Mesendoderm (in vitro differentiated cells): Measurements from ENCODE around the gene MFSD6.

Experiments used
- DNase-seq: peaks from one replicate; pipeline ENCODE4 v3.0.0; 2013
- H2AK5ac ChIP-seq: 2 replicates; pipeline ENCODE4 v1.6.1; 2013; ENCODE audit warnings: low read length, inconsistent platforms
- H2BK120ac ChIP-seq: 2 replicates; pipeline ENCODE4 v1.6.1; 2013; ENCODE audit warnings: low read depth, mild to moderate bottlenecking, low read length, moderate library complexity, mixed read lengths
- H2BK15ac ChIP-seq: replicated peaks from 2 replicates; pipeline ENCODE4 v1.6.1; 2013; ENCODE audit warnings: low read depth, mild to moderate bottlenecking, moderate library complexity
- H2BK5ac ChIP-seq: 2 replicates; pipeline ENCODE4 v1.6.1; 2013; ENCODE audit warnings: low read length, inconsistent platforms
- H3K18ac ChIP-seq: 2 replicates; pipeline ENCODE4 v1.6.1; 2013; ENCODE audit warnings: mild to moderate bottlenecking, low read length, mixed read lengths
- H3K23ac ChIP-seq: one replicate; pipeline ENCODE4 v1.6.1; 2013; ENCODE audit warnings: low read length
- H3K27ac ChIP-seq: 2 replicates; pipeline ENCODE4 v1.5.1; 2013; ENCODE audit warnings: low read depth, mild to moderate bottlenecking, inconsistent platforms, low read length, moderate library complexity
- H3K27me3 ChIP-seq: 2 replicates; pipeline ENCODE4 v1.6.1; 2013; ENCODE audit warnings: low read length, control low read depth, mild to moderate bottlenecking, inconsistent platforms; ENCODE audit not compliant: insufficient read depth, poor library complexity
- H3K36me3 ChIP-seq: 2 replicates; pipeline ENCODE4 v1.6.1; 2013; ENCODE audit warnings: low read length, inconsistent platforms; ENCODE audit not compliant: control insufficient read depth, insufficient read depth
- H3K4ac ChIP-seq: one replicate; pipeline ENCODE4 v1.6.1; 2013; ENCODE audit warnings: low read depth, mild to moderate bottlenecking, low read length, moderate library complexity
- H3K4me1 ChIP-seq: 2 replicates; pipeline ENCODE4 v1.6.1; 2013; ENCODE audit warnings: low read depth, low read length, inconsistent platforms; ENCODE audit not compliant: control insufficient read depth
- H3K4me2 ChIP-seq: 2 replicates; pipeline ENCODE4 v1.6.1; 2013; ENCODE audit warnings: low read length
- H3K4me3 ChIP-seq: 2 replicates; pipeline ENCODE4 v1.5.1; 2013; ENCODE audit warnings: mild to moderate bottlenecking, low read length
- H3K56ac ChIP-seq: one replicate; pipeline ENCODE4 v1.6.1; 2013; ENCODE audit warnings: low read length
- H3K79me1 ChIP-seq: 2 replicates; pipeline ENCODE4 v1.6.1; 2013; ENCODE audit warnings: low read length, inconsistent platforms
- H3K79me2 ChIP-seq: 2 replicates; pipeline ENCODE4 v1.6.1; 2013; ENCODE audit warnings: mild to moderate bottlenecking, low read length; ENCODE audit not compliant: control insufficient read depth, insufficient read depth
- H3K9ac ChIP-seq: 2 replicates; pipeline ENCODE4 v1.6.1; 2013; ENCODE audit warnings: low read length, inconsistent platforms
- H4K5ac ChIP-seq: one replicate; pipeline ENCODE4 v1.6.1; 2013; ENCODE audit warnings: low read length
- H4K8ac ChIP-seq: one replicate; pipeline ENCODE4 v1.6.1; 2013; ENCODE audit warnings: low read depth, mild to moderate bottlenecking, control low read depth, low read length, moderate library complexity
- WGBS: extraction: QIAGEN DNeasy Blood & Tissue Kit; methylation state at CpG from one replicate; pipeline ENCODE4 v1.1.7; 2013; ENCODE audit warnings: low lambda C conversion rate, missing lambda C conversion rate; ENCODE audit not compliant: insufficient coverage; ENCODE audit errors: extremely low coverage; 5-methylcytosine and 5-hydroxymethylcytosine counted together

The MFSD6 gene

DNA sequence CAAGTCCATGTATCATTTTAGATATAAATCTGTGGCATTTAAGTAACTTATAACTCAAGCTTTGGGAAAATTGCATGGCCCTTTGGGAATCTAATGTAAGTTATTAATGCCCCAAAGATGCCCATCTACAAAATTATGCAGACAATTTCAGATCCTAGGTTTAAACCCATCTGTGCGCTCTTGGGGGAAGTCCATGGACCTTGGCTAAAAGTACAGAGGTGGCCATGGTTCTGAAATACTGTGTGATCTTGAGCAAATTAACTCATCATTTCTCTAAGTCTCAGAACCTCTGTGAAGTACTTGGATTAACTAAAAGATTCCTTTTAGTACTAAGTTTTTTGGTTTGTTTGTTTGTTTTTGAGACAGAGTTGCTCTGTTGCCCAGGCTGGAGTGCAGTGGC, 45.3 kb upstream of the MFSD6 start:
- Histone ChIP-seq H2BK15ac (no peak overlapping the region), H4K5ac (no peak overlapping the region)

GRCh38 chr2:190365499-190366204, 42.5 kb upstream of the MFSD6 start:
- Histone ChIP-seq H4K5ac (no peak overlapping the region), H3K18ac (no peak overlapping the region), H3K4me1 (no peaks in the 10 kb centered on the region), H3K27me3 (no peaks in the 10 kb centered on the region), H3K4me3 (no peak overlapping the region), H2AK5ac (no peak overlapping the region), H3K36me3 (no peaks in the 10 kb centered on the region), H3K79me2 (no peaks in the 10 kb centered on the region), H3K79me1 (no peaks in the 10 kb centered on the region), H3K9ac (no peak overlapping the region), H2BK5ac (no peak overlapping the region), H2BK15ac (no peak overlapping the region), H2BK120ac (no peak overlapping the region), H3K23ac (no peak overlapping the region), H3K56ac (no peak overlapping the region), H4K8ac (no peak overlapping the region), H3K4ac (no peak overlapping the region), H3K27ac (no peak overlapping the region), H3K4me2 (no peak overlapping the region)
- no CpG with 5 or more reads among the region's 19 CpGs for WGBS
- DNase-seq, result no peak

More for the DNA sequence above, 45.3 kb upstream of the MFSD6 start:
- H3K9ac ChIP-seq, result no peak overlapping the region
- H2AK5ac ChIP-seq, result no peak overlapping the region
- no peak overlapping the region for H3K4ac ChIP-seq
- no peaks in the 10 kb centered on the region for H3K79me1 ChIP-seq
- H4K8ac ChIP-seq, result no peak overlapping the region
- no peaks in the 10 kb centered on the region for H3K79me2 ChIP-seq
- H3K27me3 ChIP-seq, result no peaks in the 10 kb centered on the region
- H3K18ac ChIP-seq, result no peak overlapping the region
- WGBS, result no CpG with 5 or more reads among the region's 1 CpG
- no peak overlapping the region for H2BK120ac ChIP-seq
- no peak overlapping the region for H3K27ac ChIP-seq
- H3K4me3 ChIP-seq, result no peak overlapping the region
- no peak for DNase-seq
- H3K4me2 ChIP-seq, result no peak overlapping the region
- H3K56ac ChIP-seq, result no peak overlapping the region
- no peaks in the 10 kb centered on the region for H3K4me1 ChIP-seq
- H2BK5ac ChIP-seq, result no peak overlapping the region
- H3K36me3 ChIP-seq, result no peaks in the 10 kb centered on the region
- no peak overlapping the region for H3K23ac ChIP-seq

DNA sequence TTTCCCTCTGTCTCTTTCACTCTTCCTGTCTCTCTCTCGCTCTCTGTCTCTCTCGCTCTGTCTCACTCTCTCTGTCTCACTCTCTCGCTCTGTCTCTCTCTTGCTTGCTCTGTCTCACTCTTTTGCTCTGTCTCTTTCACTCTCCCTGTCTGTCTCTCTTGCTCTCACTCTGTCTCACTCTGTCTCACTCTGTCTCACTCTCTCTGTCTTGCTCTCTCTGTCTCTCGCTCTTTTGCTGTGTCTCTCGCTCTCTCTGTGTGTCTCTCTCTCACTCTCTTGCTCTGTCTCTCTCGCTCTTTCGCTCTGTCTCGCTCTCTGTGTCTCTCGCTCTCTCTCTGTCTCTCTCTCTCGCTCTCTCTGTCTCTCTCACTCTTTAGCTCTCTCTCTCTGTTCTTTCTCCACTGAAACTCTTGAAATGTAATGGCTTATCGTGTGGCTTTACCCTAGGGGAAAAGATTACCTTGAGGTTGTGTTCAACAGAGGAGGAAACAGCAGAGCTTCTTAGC, 41.9 kb upstream of the MFSD6 start:
- Histone ChIP-seq H4K8ac (no peak overlapping the region), H3K18ac (no peak overlapping the region), H3K79me2 (no peaks in the 10 kb centered on the region), H2BK120ac (no peak overlapping the region), H3K4ac (no peak overlapping the region), H3K79me1 (no peaks in the 10 kb centered on the region), H3K23ac (no peak overlapping the region), H3K4me2 (no peak overlapping the region), H3K9ac (no peak overlapping the region), H2AK5ac (no peak overlapping the region), H3K56ac (no peak overlapping the region), H4K5ac (no peak overlapping the region), H2BK15ac (no peak overlapping the region), H3K4me1 (no peaks in the 10 kb centered on the region), H3K4me3 (no peak overlapping the region), H3K36me3 (no peaks in the 10 kb centered on the region), H2BK5ac (no peak overlapping the region), H3K27ac (no peak overlapping the region), H3K27me3 (no peaks in the 10 kb centered on the region)
- no CpG with 5 or more reads among the region's 11 CpGs for WGBS
- no peak for DNase-seq

DNA sequence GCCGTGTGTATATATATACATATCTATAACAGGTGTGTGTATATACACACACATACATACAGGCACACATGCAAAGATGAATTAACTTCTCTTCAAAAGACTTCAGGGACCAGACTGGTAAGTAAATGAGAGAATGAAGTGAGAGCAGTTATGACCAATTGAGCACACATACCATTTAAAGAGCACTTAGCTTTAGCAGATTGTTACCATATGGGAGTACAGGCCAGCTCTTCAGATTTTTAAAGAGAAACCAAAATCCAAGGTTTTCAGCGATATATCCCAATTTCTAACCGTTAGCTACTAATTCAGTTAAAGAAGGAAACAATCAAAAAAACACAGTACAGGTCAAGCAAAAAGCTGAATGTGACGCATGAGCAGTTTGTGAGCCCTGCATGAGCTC, 41.1 kb upstream of the MFSD6 start:
- H3K4me1 ChIP-seq, result no peaks in the 10 kb centered on the region
- H3K4me3 ChIP-seq, result no peak overlapping the region
- H3K4me2 ChIP-seq, result no peak overlapping the region
- H2BK15ac ChIP-seq, result no peak overlapping the region
- no peaks in the 10 kb centered on the region for H3K79me2 ChIP-seq
- H3K18ac ChIP-seq, result no peak overlapping the region
- no peak overlapping the region for H2AK5ac ChIP-seq
- no peak overlapping the region for H4K8ac ChIP-seq
- H4K5ac ChIP-seq, result no peak overlapping the region
- H2BK5ac ChIP-seq, result no peak overlapping the region
- H3K27ac ChIP-seq, result no peak overlapping the region
- no peak overlapping the region for H3K23ac ChIP-seq
- no peak overlapping the region for H3K9ac ChIP-seq
- no peaks in the 10 kb centered on the region for H3K79me1 ChIP-seq
- H2BK120ac ChIP-seq, result no peak overlapping the region
- no CpG with 5 or more reads among the region's 4 CpGs for WGBS
- H3K56ac ChIP-seq, result no peak overlapping the region
- H3K4ac ChIP-seq, result no peak overlapping the region
- no peaks in the 10 kb centered on the region for H3K27me3 ChIP-seq
- no peaks in the 10 kb centered on the region for H3K36me3 ChIP-seq
- no peak for DNase-seq

DNA sequence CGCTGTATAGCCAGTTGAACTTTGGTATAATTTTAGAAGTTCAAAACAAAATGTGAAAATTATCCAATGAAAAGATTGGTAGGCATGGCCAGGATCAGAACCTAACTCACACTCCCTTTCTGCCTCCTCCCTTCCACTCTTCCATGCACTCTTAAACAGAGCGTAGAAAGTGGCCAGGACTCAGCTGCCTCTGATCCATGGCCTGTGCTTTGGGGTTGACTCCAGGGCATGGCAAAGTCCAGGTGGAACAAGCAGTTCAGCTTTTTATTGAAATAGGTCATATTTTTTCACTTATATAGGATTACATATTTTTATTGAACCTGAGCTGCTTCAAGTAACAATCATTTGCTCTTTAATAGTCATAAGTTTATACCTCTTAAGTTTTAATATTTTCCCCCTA, 38.5 kb upstream of the MFSD6 start:
- Histone ChIP-seq H3K36me3 (no peaks in the 10 kb centered on the region), H2BK120ac (no peak overlapping the region), H4K5ac (no peak overlapping the region), H4K8ac (no peak overlapping the region), H3K4me2 (no peak overlapping the region), H2AK5ac (no peak overlapping the region), H3K27ac (no peak overlapping the region), H3K4me3 (no peak overlapping the region), H3K79me1 (no peaks in the 10 kb centered on the region), H3K79me2 (no peaks in the 10 kb centered on the region), H3K9ac (no peak overlapping the region), H3K18ac (no peak overlapping the region), H3K27me3 (no peaks in the 10 kb centered on the region), H3K4me1 (no peaks in the 10 kb centered on the region), H2BK5ac (no peak overlapping the region), H3K56ac (no peak overlapping the region), H2BK15ac (no peak overlapping the region), H3K4ac (no peak overlapping the region), H3K23ac (no peak overlapping the region)
- WGBS, result no CpG with 5 or more reads among the region's 2 CpGs
- DNase-seq, result no peak

DNA sequence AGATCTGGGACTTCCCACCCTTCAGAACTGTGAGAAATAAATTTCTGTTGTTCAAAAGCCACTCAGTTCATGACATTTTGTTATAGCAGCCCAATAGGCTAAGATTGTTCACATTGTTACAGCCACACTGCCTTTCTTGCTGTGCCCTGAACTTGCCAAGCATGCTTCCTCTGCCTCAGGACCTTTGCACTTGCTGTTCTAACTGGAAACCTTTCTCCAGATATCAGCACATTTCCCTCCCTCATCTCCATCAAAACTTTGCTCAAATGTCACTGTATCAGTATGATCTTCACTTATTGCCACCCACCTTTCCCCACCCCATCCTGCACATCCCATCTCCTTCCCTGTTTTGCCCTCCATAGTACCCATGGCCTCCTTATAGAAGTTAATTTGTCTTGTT, 32.1 kb upstream of the MFSD6 start:
- Histone ChIP-seq H3K23ac (no peak overlapping the region), H3K4me2 (no peak overlapping the region), H3K79me1 (no peaks in the 10 kb centered on the region), H3K27me3 (no peaks in the 10 kb centered on the region), H3K4ac (no peak overlapping the region), H3K4me1 (no peaks in the 10 kb centered on the region), H3K56ac (no peak overlapping the region), H3K9ac (no peak overlapping the region), H2BK5ac (no peak overlapping the region), H4K8ac (no peak overlapping the region), H3K4me3 (no peak overlapping the region), H2AK5ac (no peak overlapping the region), H3K79me2 (no peaks in the 10 kb centered on the region), H2BK15ac (no peak overlapping the region), H3K36me3 (no peaks in the 10 kb centered on the region), H3K27ac (no peak overlapping the region), H4K5ac (no peak overlapping the region), H3K18ac (no peak overlapping the region), H2BK120ac (no peak overlapping the region)
- no peak for DNase-seq
